ENCODE data around the gene HOOK1. TPM values are rescaled to one million over a fixed set of nuclear protein-coding genes. Genes with fewer than 3 reads are reported as not detected.

The HOOK1 gene
- total RNA-seq = 1 to 10 TPM in 1 of 4 donors, under 1 TPM in 2, not detected in 1; 0.40 to 2.0 (median 0.47) TPM

GRCh38 chr1:59814901-59815825 is at the start of gene HOOK1:
HOOK1 (plus strand) TSS chr1:59814949; CDS start chr1:59815118, 169 bp downstream.
- no peaks in the 10 kb centered on the region for H3K36me3 ChIP-seq
- peaks cover 0 to 19% (median 8%) of the 10 kb centered on the region in 3 donors for H3K4me1 ChIP-seq
- 33% methylated on average over 7 to 8 of the region's 71 CpGs for WGBS, 2 donors (ENCODE audit: low coverage in 1 of 2)
- TF ChIP-seq POLR2A (IDR thresholded peaks at IDR 0.05) (no peak), EP300 (IDR thresholded peaks at IDR 0.05) (no peak)
- no peak within 1 kb of the TSS for H3K27ac ChIP-seq
- ATAC-seq = peak; percentile 63
- H3K27me3 ChIP-seq = peaks cover 53% of the 10 kb centered on the region
- no peaks in the 10 kb centered on the region for H3K9me3 ChIP-seq
- H3K4me3 ChIP-seq = peak within 1 kb of the TSS; percentile 1 to 50

- Histone ChIP-seq H3K4me1 (no peaks in the 10 kb centered on the region), H3K36me3 (no peaks in the 10 kb centered on the region), H3K9me3 (no peaks in the 10 kb centered on the region), H3K27me3 (no peaks in the 10 kb centered on the region), H3K4me3 (no peak overlapping the region), H3K27ac (no peak overlapping the region)
- ATAC-seq = no peak
- WGBS, 2 donors (ENCODE audit: low coverage in 1 of 2) = 73 to 82% methylated on average over 2 to 3 of the region's 5 CpGs
- TF ChIP-seq EP300 (IDR thresholded peaks at IDR 0.05) (no peak), POLR2A (IDR thresholded peaks at IDR 0.05) (no peak), CTCF (IDR thresholded peaks at IDR 0.05) (no peak), POLR2AphosphoS5 (IDR thresholded peaks at IDR 0.05) (no peak)
Measured at GRCh38 chr1:59765011-59765730, 49.6 kb upstream of the HOOK1 start.

GRCh38 chr1:59766227-59766855 is 48.4 kb upstream of the HOOK1 start:
- TF ChIP-seq POLR2A (IDR thresholded peaks at IDR 0.05) (no peak), POLR2AphosphoS5 (IDR thresholded peaks at IDR 0.05) (no peak), EP300 (IDR thresholded peaks at IDR 0.05) (no peak), CTCF (IDR thresholded peaks at IDR 0.05) (no peak)
- no peaks in the 10 kb centered on the region for H3K27me3 ChIP-seq
- H3K36me3 ChIP-seq = no peaks in the 10 kb centered on the region
- no peaks in the 10 kb centered on the region for H3K4me1 ChIP-seq
- H3K4me3 ChIP-seq = no peak overlapping the region
- 74 to 82% methylated on average over 9 of the region's 9 CpGs for WGBS, 2 donors (ENCODE audit: low coverage in 1 of 2)
- H3K9me3 ChIP-seq = no peaks in the 10 kb centered on the region
- no peak overlapping the region for H3K27ac ChIP-seq
- no peak for ATAC-seq

- Histone ChIP-seq H3K9me3 (no peaks in the 10 kb centered on the region), H3K4me1 (no peaks in the 10 kb centered on the region), H3K36me3 (no peaks in the 10 kb centered on the region), H3K4me3 (no peak overlapping the region), H3K27ac (no peak overlapping the region), H3K27me3 (no peaks in the 10 kb centered on the region)
- 42 to 66% methylated on average over 2 of the region's 2 CpGs for WGBS, 2 donors (ENCODE audit: low coverage in 1 of 2)
- TF ChIP-seq CTCF (IDR thresholded peaks at IDR 0.05) (no peak), POLR2AphosphoS5 (IDR thresholded peaks at IDR 0.05) (no peak), POLR2A (IDR thresholded peaks at IDR 0.05) (no peak), EP300 (IDR thresholded peaks at IDR 0.05) (no peak)
- ATAC-seq = no peak
Measured at GRCh38 chr1:59767119-59767518, 47.6 kb upstream of the HOOK1 start.

All from gastroesophageal sphincter (tissue), 4 donors.